ENCODE measurements around the gene U2AF2.

U2AF2 gene

DNA sequence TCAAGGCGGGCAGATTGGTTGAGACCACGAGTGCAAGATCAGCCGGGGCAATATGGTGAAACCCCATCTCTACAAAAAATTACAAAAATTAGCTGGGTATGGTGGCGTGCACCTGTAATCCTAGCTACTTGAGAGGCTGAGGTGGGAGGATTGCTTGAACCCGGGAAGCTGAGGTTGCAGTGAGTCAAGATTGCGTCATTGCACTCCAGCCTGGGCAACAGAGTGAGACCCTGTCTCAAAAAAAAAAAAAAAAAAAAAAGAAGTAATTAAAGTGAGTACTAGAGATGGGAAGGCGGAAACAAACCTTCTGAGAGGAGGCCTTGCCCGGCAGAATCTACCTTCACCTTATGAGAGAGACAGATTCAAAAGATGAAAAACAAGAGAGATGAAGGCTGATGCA lies 68.7 kb downstream of the U2AF2 start:
- in situ Hi-C loops (cut with MboI; ENCODE audit: low pct_unique_long_range_greater_than_20kb, low sequenced_read_pairs): no loop called here

More for the DNA sequence above, 68.7 kb downstream of the U2AF2 start:
- DNase-seq: no peak

All from KBM-7 (cell line).